ENCODE measurements around the gene CT47B1. TPM values are rescaled to one million over a fixed set of nuclear protein-coding genes. Genes with fewer than 3 reads are reported as not detected.

The CT47B1 gene
- total and polyA plus RNA-seq, 2 donors = not detected

Other genes with a start within 250 kb of the CT47B1 start
- gene C1GALT1C1, start 245.8 kb downstream of the CT47B1 start, total RNA-seq = 19.5 TPM
- gene C1GALT1C1, start 245.8 kb downstream of the CT47B1 start, polyA plus RNA-seq = 17.4 TPM
- gene CT47A11, start 61.3 kb upstream of the CT47B1 start, total RNA-seq = not detected
- gene CT47A11, start 61.3 kb upstream of the CT47B1 start, polyA plus RNA-seq = not detected
- not detected for gene CT47A10, start 66.2 kb upstream of the CT47B1 start, total RNA-seq
- gene CT47A10, start 66.2 kb upstream of the CT47B1 start, polyA plus RNA-seq = not detected
- gene CT47A9, start 71.0 kb upstream of the CT47B1 start, total RNA-seq = not detected
- gene CT47A9, start 71.0 kb upstream of the CT47B1 start, polyA plus RNA-seq = not detected
- not detected for gene CT47A8, start 75.9 kb upstream of the CT47B1 start, total RNA-seq
- not detected for gene CT47A8, start 75.9 kb upstream of the CT47B1 start, polyA plus RNA-seq
- gene CT47A7, start 80.7 kb upstream of the CT47B1 start, total RNA-seq = not detected
- gene CT47A7, start 80.7 kb upstream of the CT47B1 start, polyA plus RNA-seq = not detected
- not detected for gene CT47A6, start 85.6 kb upstream of the CT47B1 start, total RNA-seq
- not detected for gene CT47A6, start 85.6 kb upstream of the CT47B1 start, polyA plus RNA-seq
- not detected for gene CT47A5, start 90.5 kb upstream of the CT47B1 start, total RNA-seq
- gene CT47A5, start 90.5 kb upstream of the CT47B1 start, polyA plus RNA-seq = not detected
- gene CT47A4, start 95.3 kb upstream of the CT47B1 start, total RNA-seq = not detected
- not detected for gene CT47A4, start 95.3 kb upstream of the CT47B1 start, polyA plus RNA-seq
- gene CT47A3, start 100.2 kb upstream of the CT47B1 start, total RNA-seq = not detected
- gene CT47A3, start 100.2 kb upstream of the CT47B1 start, polyA plus RNA-seq = not detected
- not detected for gene CT47A2, start 105.1 kb upstream of the CT47B1 start, total RNA-seq
- not detected for gene CT47A2, start 105.1 kb upstream of the CT47B1 start, polyA plus RNA-seq
- not detected for gene CT47A1, start 109.9 kb upstream of the CT47B1 start, total RNA-seq
- gene CT47A1, start 109.9 kb upstream of the CT47B1 start, polyA plus RNA-seq = not detected
- 0.71 TPM for gene GLUD2, start 171.7 kb upstream of the CT47B1 start, total RNA-seq
- 0.23 TPM for gene GLUD2, start 171.7 kb upstream of the CT47B1 start, polyA plus RNA-seq

Data from thymus (tissue), 2 donors.